Osteoblast (primary cell): Measurements from ENCODE around the gene NDUFAF7. TPM values are rescaled to one million over a fixed set of nuclear protein-coding genes. Genes with fewer than 3 reads are reported as not detected.

Experiments used
- DNase-seq: peaks from one replicate; pipeline ENCODE4 v3.0.0; 2011; ENCODE audit warnings: low spot score, mixed read lengths; ENCODE audit not compliant: insufficient read length; ENCODE audit errors: missing footprints
- H2AFZ ChIP-seq: 2 replicates; pipeline ENCODE4 v1.6.0; 2011; ENCODE audit warnings: mild to moderate bottlenecking, low read length
- H3K27ac ChIP-seq: 2 replicates; pipeline ENCODE4 v1.5.1; 2011; ENCODE audit warnings: mild to moderate bottlenecking, low read depth, low read length, moderate library complexity
- H3K27me3 ChIP-seq: 2 replicates; pipeline ENCODE4 v1.6.0; 2012; ENCODE audit warnings: mild to moderate bottlenecking, control low read depth, inconsistent platforms, low read length, moderate library complexity; ENCODE audit not compliant: insufficient read depth
- H3K36me3 ChIP-seq: 2 replicates; pipeline ENCODE4 v1.5.1; 2011; ENCODE audit warnings: mild to moderate bottlenecking, low read length, control low read depth, moderate library complexity; ENCODE audit not compliant: insufficient read depth
- H3K4me1 ChIP-seq: 2 replicates; pipeline ENCODE4 v1.5.1; 2011; ENCODE audit warnings: mild to moderate bottlenecking, low read length, control low read depth, moderate library complexity; ENCODE audit not compliant: insufficient read depth
- H3K4me2 ChIP-seq: 2 replicates; pipeline ENCODE4 v1.6.0; 2011; ENCODE audit warnings: mild to moderate bottlenecking, low read length; ENCODE audit not compliant: insufficient read depth
- H3K4me3 ChIP-seq: fragments of 200-600 bp; sonication (generic); 3 replicates; pipeline ENCODE4 v1.5.1; 2012; ENCODE audit warnings: mild to moderate bottlenecking, low read length, inconsistent platforms; ENCODE audit not compliant: insufficient read depth
- H3K79me2 ChIP-seq: 2 replicates; pipeline ENCODE4 v1.6.0; 2012; ENCODE audit warnings: mild to moderate bottlenecking, low read length, control low read depth, inconsistent platforms; ENCODE audit not compliant: insufficient read depth
- H3K9me3 ChIP-seq: 2 replicates; pipeline ENCODE4 v1.5.1; 2011; ENCODE audit warnings: low read depth, low read length, control low read depth
- H4K20me1 ChIP-seq: 2 replicates; pipeline ENCODE4 v1.6.0; 2012; ENCODE audit warnings: mild to moderate bottlenecking, low read length, control low read depth; ENCODE audit not compliant: insufficient read depth
- CTCF ChIP-seq: IDR thresholded peaks from 2 replicates; pipeline ENCODE4 v1.5.1; 2011; ENCODE audit warnings: mild to moderate bottlenecking, low read depth, low read length, moderate library complexity; ENCODE audit errors: extremely low read depth
- total RNA-seq: library from RNA; depleted of rRNA; stranded (reverse); fragments of >200 nt; gene quantifications from 2 replicates; pipeline ENCODE4 v1.2.3, GENCODE V29; 2012

The NDUFAF7 gene
- total RNA-seq, 1 donor = 16.6 TPM

DNA sequence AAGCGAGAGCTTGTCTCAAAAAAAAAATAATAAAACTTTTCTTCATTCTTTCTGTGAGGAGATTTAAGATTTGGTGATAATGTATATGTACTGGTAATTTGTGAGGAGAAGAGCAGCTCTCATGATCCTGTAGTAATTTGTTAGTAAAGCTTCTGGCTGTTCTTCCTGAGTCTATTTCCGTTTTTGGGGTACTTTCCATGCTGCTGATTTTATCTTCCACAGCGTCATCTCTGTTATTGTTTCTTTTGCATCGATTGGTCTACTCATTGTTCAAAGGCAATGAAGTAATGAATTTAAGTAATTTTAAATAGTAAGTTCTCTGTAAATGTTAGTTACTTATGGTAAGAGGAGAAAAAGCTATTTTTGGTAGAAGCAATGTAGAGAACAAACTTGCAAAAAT is 12.0 kb downstream of the NDUFAF7 start:
- H3K79me2 ChIP-seq = no peaks in the 10 kb centered on the region
- H3K27ac ChIP-seq = no peak overlapping the region
- no peak for TF ChIP-seq CTCF

GRCh38 chr2:37244017-37244416 is 12.6 kb downstream of the NDUFAF7 start:
- Histone ChIP-seq H3K36me3 (peaks cover 48% of the 10 kb centered on the region), H3K4me2 (no peak overlapping the region)

More for the DNA sequence above, 12.0 kb downstream of the NDUFAF7 start:
- peaks cover 43% of the 10 kb centered on the region for H3K36me3 ChIP-seq
- no peaks in the 10 kb centered on the region for H4K20me1 ChIP-seq
- no peak overlapping the region for H3K4me3 ChIP-seq
- H2AFZ ChIP-seq = no peak overlapping the region
- no peaks in the 10 kb centered on the region for H3K27me3 ChIP-seq
- DNase-seq = no peak
- no peaks in the 10 kb centered on the region for H3K4me1 ChIP-seq
- no peaks in the 10 kb centered on the region for H3K9me3 ChIP-seq
- no peak overlapping the region for H3K4me2 ChIP-seq

GRCh38 chr2:37244755-37245154 is 13.3 kb downstream of the NDUFAF7 start:
- DNase-seq = no peak
- H3K4me2 ChIP-seq = no peak overlapping the region
- no peak for TF ChIP-seq CTCF
- no peak overlapping the region for H3K4me3 ChIP-seq
- H3K4me1 ChIP-seq = no peaks in the 10 kb centered on the region
- H4K20me1 ChIP-seq = no peaks in the 10 kb centered on the region
- H3K27ac ChIP-seq = no peak overlapping the region
- H3K79me2 ChIP-seq = no peaks in the 10 kb centered on the region
- no peak overlapping the region for H2AFZ ChIP-seq
- H3K36me3 ChIP-seq = peaks cover 46% of the 10 kb centered on the region
- H3K9me3 ChIP-seq = no peaks in the 10 kb centered on the region
- no peaks in the 10 kb centered on the region for H3K27me3 ChIP-seq

More at GRCh38 chr2:37244017-37244416, 12.6 kb downstream of the NDUFAF7 start:
- Histone ChIP-seq H3K27me3 (no peaks in the 10 kb centered on the region), H2AFZ (no peak overlapping the region), H3K4me1 (no peaks in the 10 kb centered on the region), H4K20me1 (no peaks in the 10 kb centered on the region), H3K27ac (no peak overlapping the region), H3K9me3 (no peaks in the 10 kb centered on the region), H3K79me2 (no peaks in the 10 kb centered on the region), H3K4me3 (no peak overlapping the region)
- no peak for TF ChIP-seq CTCF
- DNase-seq = no peak

DNA sequence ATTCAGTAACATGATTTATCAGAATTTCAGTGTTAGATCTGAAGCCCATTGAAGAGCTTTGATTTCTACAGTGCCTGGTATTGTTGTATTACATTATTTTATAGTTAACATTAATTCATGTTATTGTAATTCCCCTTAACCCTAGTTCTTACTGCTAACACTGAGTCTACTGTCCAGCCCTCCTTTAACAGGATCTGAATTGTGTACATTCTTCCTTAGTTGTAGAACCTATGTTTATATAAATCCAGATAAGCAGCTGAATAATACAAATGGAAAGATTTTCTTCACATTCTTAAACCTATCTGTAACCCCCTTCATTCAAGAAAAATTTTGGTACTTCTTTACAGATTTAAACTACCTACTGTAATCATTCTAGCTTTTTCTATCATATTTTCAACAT is 14.7 kb downstream of the NDUFAF7 start:
- no peaks in the 10 kb centered on the region for H3K27me3 ChIP-seq
- no peak overlapping the region for H3K4me2 ChIP-seq
- H3K9me3 ChIP-seq = no peaks in the 10 kb centered on the region
- H3K27ac ChIP-seq = no peak overlapping the region
- DNase-seq = no peak
- no peaks in the 10 kb centered on the region for H4K20me1 ChIP-seq
- no peak for TF ChIP-seq CTCF
- peaks cover 54% of the 10 kb centered on the region for H3K36me3 ChIP-seq
- H3K4me1 ChIP-seq = no peaks in the 10 kb centered on the region
- H3K79me2 ChIP-seq = no peaks in the 10 kb centered on the region
- no peak overlapping the region for H3K4me3 ChIP-seq
- H2AFZ ChIP-seq = no peak overlapping the region
